Activated CD4-positive, alpha-beta T cell treated with anti-CD3 and anti-CD28 coated beads, Interleukin-2, amount 10 ng/mL, durations not matched to agents 7 days and 5 days (primary cell): ENCODE measurements around the gene DEFB126. TPM values are rescaled to one million over a fixed set of nuclear protein-coding genes. Genes with fewer than 3 reads are reported as not detected.
"Not testable (repeated sequence)": the region's sequence is repeated elsewhere in the genome, so short reads cannot be mapped to it uniquely, and the experiment has no call there.

Experiments used
- CTCF ChIA-PET: fragments of 350-600 bp; sonication (Branson Sonifier 250); formaldehyde crosslinking; loops from one replicate; lab custom pipeline; 2021; ENCODE audit warnings: antibody characterized with exemption; lab: Charles Lee
- POLR2A ChIA-PET: fragments of 350-600 bp; sonication (Branson Sonifier 250); formaldehyde crosslinking; loops from one replicate; lab custom pipeline; 2021; ENCODE audit warnings: antibody characterized with exemption; lab: Charles Lee
- DNase-seq: peaks from one replicate; pipeline ENCODE4 v3.0.0-alpha.2; 2020
- H3K27ac Mint-ChIP-seq: one replicate; pipeline ENCODE4 v1.8.0; 2021; ENCODE audit warnings: mild to moderate bottlenecking, moderate library complexity, mixed read lengths
- H3K27me3 Mint-ChIP-seq: one replicate; pipeline ENCODE4 v1.8.0; 2021; ENCODE audit warnings: mixed read lengths
- H3K36me3 Mint-ChIP-seq: one replicate; pipeline ENCODE4 v1.8.0; 2021; ENCODE audit warnings: low read depth, mixed read lengths
- H3K4me1 Mint-ChIP-seq: one replicate; pipeline ENCODE4 v1.8.0; 2021; ENCODE audit warnings: mixed read lengths
- H3K4me3 Mint-ChIP-seq: one replicate; pipeline ENCODE4 v1.8.0; 2021; ENCODE audit warnings: mild to moderate bottlenecking, moderate library complexity, mixed read lengths
- H3K9me3 Mint-ChIP-seq: one replicate; pipeline ENCODE4 v1.8.0; 2021; ENCODE audit warnings: mixed read lengths
- total RNA-seq, 2 experiments: library from RNA; stranded (reverse); gene quantifications; one replicate each; pipeline ENCODE4 v1.2.3, GENCODE V29; 2021

DEFB126 gene
- not detected for total RNA-seq

- ChIA-PET POLR2A (no interaction called here), CTCF (no interaction called here)
- no peak within 1 kb of the TSS for H3K27ac Mint-ChIP-seq
- DNase-seq = no peak
- no peaks in the 10 kb centered on the region for H3K4me1 Mint-ChIP-seq
- no peak within 1 kb of the TSS for H3K4me3 Mint-ChIP-seq
- peaks cover 50% of the 10 kb centered on the region for H3K27me3 Mint-ChIP-seq
- peaks cover 5% of the 10 kb centered on the region for H3K9me3 Mint-ChIP-seq
- no peaks in the 10 kb centered on the region for H3K36me3 Mint-ChIP-seq
Observed at GRCh38 chr20:142290-142689, at the start of gene DEFB126. TSS of gene DEFB126 (plus strand) at chr20:142590. CDS start at chr20:142629, 39 bp downstream.

- peaks cover 34% of the 10 kb centered on the region for H3K27me3 Mint-ChIP-seq
- DNase-seq = no peak
- CTCF ChIA-PET = no interaction called here
Observed at GRCh38 chr20:93641-94040, 48.7 kb upstream of the DEFB126 start.

GRCh38 chr20:95215-95614 is 47.2 kb upstream of the DEFB126 start:
- ChIA-PET CTCF (no interaction called here), POLR2A (no interaction called here)
- no peak overlapping the region for H3K27ac Mint-ChIP-seq
- H3K4me3 Mint-ChIP-seq = no peak overlapping the region
- no peak for DNase-seq
- peaks cover 21% of the 10 kb centered on the region for H3K9me3 Mint-ChIP-seq
- H3K4me1 Mint-ChIP-seq = no peaks in the 10 kb centered on the region
- H3K27me3 Mint-ChIP-seq = peaks cover 35% of the 10 kb centered on the region
- H3K36me3 Mint-ChIP-seq = no peaks in the 10 kb centered on the region

More at GRCh38 chr20:93641-94040, 48.7 kb upstream of the DEFB126 start:
- POLR2A ChIA-PET = no interaction called here
- H3K36me3 Mint-ChIP-seq = no peaks in the 10 kb centered on the region
- no peaks in the 10 kb centered on the region for H3K4me1 Mint-ChIP-seq
- H3K27ac Mint-ChIP-seq = no peak overlapping the region
- H3K4me3 Mint-ChIP-seq = no peak overlapping the region
- H3K9me3 Mint-ChIP-seq = peaks cover 21% of the 10 kb centered on the region

GRCh38 chr20:97691-98090 is 44.7 kb upstream of the DEFB126 start:
- DNase-seq, H3K4me1 Mint-ChIP-seq, CTCF ChIA-PET, POLR2A ChIA-PET, H3K36me3 Mint-ChIP-seq, H3K27ac Mint-ChIP-seq, H3K4me3 Mint-ChIP-seq: not testable (repeated sequence)
- H3K9me3 Mint-ChIP-seq = peaks cover 21% of the 10 kb centered on the region
- peaks cover 23% of the 10 kb centered on the region for H3K27me3 Mint-ChIP-seq

GRCh38 chr20:101975-102374 is 40.4 kb upstream of the DEFB126 start:
- Mint-ChIP-seq H3K4me1 (no peaks in the 10 kb centered on the region), H3K36me3 (no peaks in the 10 kb centered on the region), H3K9me3 (peaks cover 2% of the 10 kb centered on the region), H3K4me3 (no peak overlapping the region), H3K27me3 (peaks cover 28% of the 10 kb centered on the region), H3K27ac (no peak overlapping the region)
- DNase-seq = no peak
- CTCF ChIA-PET = no interaction called here
- POLR2A ChIA-PET = no interaction called here

- POLR2A ChIA-PET = no interaction called here
- CTCF ChIA-PET = interaction anchor here (0.9 kb wide), 1 partner anchor 33 kb away, joined by 3 read pairs; no protein-coding TSS in a partner anchor
- no peaks in the 10 kb centered on the region for H3K36me3 Mint-ChIP-seq
- H3K27me3 Mint-ChIP-seq = peaks cover 38% of the 10 kb centered on the region
- H3K9me3 Mint-ChIP-seq = no peaks in the 10 kb centered on the region
- DNase-seq = no peak
- no peak overlapping the region for H3K27ac Mint-ChIP-seq
- no peak overlapping the region for H3K4me3 Mint-ChIP-seq
- H3K4me1 Mint-ChIP-seq = no peaks in the 10 kb centered on the region
Observed at GRCh38 chr20:103456-103855, 38.9 kb upstream of the DEFB126 start.

GRCh38 chr20:112396-112795 is 30.0 kb upstream of the DEFB126 start:
- no peak overlapping the region for H3K4me3 Mint-ChIP-seq
- H3K9me3 Mint-ChIP-seq = peaks cover 9% of the 10 kb centered on the region
- DNase-seq = no peak
- ChIA-PET CTCF (no interaction called here), POLR2A (no interaction called here)
- no peak overlapping the region for H3K27ac Mint-ChIP-seq
- no peaks in the 10 kb centered on the region for H3K36me3 Mint-ChIP-seq
- H3K4me1 Mint-ChIP-seq = no peaks in the 10 kb centered on the region
- H3K27me3 Mint-ChIP-seq = peaks cover 44% of the 10 kb centered on the region

GRCh38 chr20:117518-117917 is 24.9 kb upstream of the DEFB126 start:
- H3K9me3 Mint-ChIP-seq = peaks cover 9% of the 10 kb centered on the region
- peaks cover 38% of the 10 kb centered on the region for H3K27me3 Mint-ChIP-seq
- no peaks in the 10 kb centered on the region for H3K36me3 Mint-ChIP-seq
- CTCF ChIA-PET = interaction anchor here (0.5 kb wide), 1 partner anchor 201 kb away, joined by 4 read pairs; no protein-coding TSS in a partner anchor
- no peak overlapping the region for H3K4me3 Mint-ChIP-seq
- no peak for DNase-seq
- H3K27ac Mint-ChIP-seq = no peak overlapping the region
- POLR2A ChIA-PET = no interaction called here
- no peaks in the 10 kb centered on the region for H3K4me1 Mint-ChIP-seq

- H3K4me3 Mint-ChIP-seq, DNase-seq, H3K36me3 Mint-ChIP-seq, H3K9me3 Mint-ChIP-seq, POLR2A ChIA-PET, H3K27ac Mint-ChIP-seq, CTCF ChIA-PET, H3K4me1 Mint-ChIP-seq: not testable (repeated sequence)
- H3K27me3 Mint-ChIP-seq = peaks cover 15% of the 10 kb centered on the region
Observed at GRCh38 chr20:129786-130323, 12.5 kb upstream of the DEFB126 start.

- no peaks in the 10 kb centered on the region for H3K4me1 Mint-ChIP-seq
- CTCF ChIA-PET = no interaction called here
Observed at GRCh38 chr20:137668-138490, 4.5 kb upstream of the DEFB126 start.

GRCh38 chr20:145877-146276 is 3.5 kb downstream of the DEFB126 start:
- Mint-ChIP-seq H3K36me3 (no peaks in the 10 kb centered on the region), H3K4me1 (no peaks in the 10 kb centered on the region), H3K4me3 (no peak overlapping the region), H3K27me3 (peaks cover 47% of the 10 kb centered on the region), H3K27ac (no peak overlapping the region), H3K9me3 (no peaks in the 10 kb centered on the region)
- ChIA-PET POLR2A (interaction anchor here (0.6 kb wide), 1 partner anchor 155 kb away, joined by 3 read pairs; no protein-coding TSS in a partner anchor), CTCF (no interaction called here)
- DNase-seq = no peak

More at GRCh38 chr20:137668-138490, 4.5 kb upstream of the DEFB126 start:
- H3K27ac Mint-ChIP-seq = no peak overlapping the region
- H3K4me3 Mint-ChIP-seq = no peak overlapping the region
- peaks cover 30% of the 10 kb centered on the region for H3K27me3 Mint-ChIP-seq
- no peaks in the 10 kb centered on the region for H3K36me3 Mint-ChIP-seq
- peak; percentile 16 for DNase-seq
- H3K9me3 Mint-ChIP-seq = peaks cover 8% of the 10 kb centered on the region
- POLR2A ChIA-PET = no interaction called here

GRCh38 chr20:152131-152530 is 9.7 kb downstream of the DEFB126 start:
- no peaks in the 10 kb centered on the region for H3K4me1 Mint-ChIP-seq

GRCh38 chr20:157154-157553 is 14.8 kb downstream of the DEFB126 start, which contains the start of gene DEFB127:
TSS of gene DEFB127 (plus strand) at chr20:157454. CDS start at chr20:157545, 91 bp downstream.
- no peaks in the 10 kb centered on the region for H3K36me3 Mint-ChIP-seq
- CTCF ChIA-PET = no interaction called here
- no peaks in the 10 kb centered on the region for H3K9me3 Mint-ChIP-seq
- DNase-seq = no peak
- peaks cover 34% of the 10 kb centered on the region for H3K27me3 Mint-ChIP-seq
- H3K4me1 Mint-ChIP-seq = no peaks in the 10 kb centered on the region
- no peak within 1 kb of the TSS for H3K4me3 Mint-ChIP-seq
- no peak within 1 kb of the TSS for H3K27ac Mint-ChIP-seq
- POLR2A ChIA-PET = no interaction called here

More at GRCh38 chr20:152131-152530, 9.7 kb downstream of the DEFB126 start:
- CTCF ChIA-PET = no interaction called here
- Mint-ChIP-seq H3K36me3 (no peaks in the 10 kb centered on the region), H3K27ac (no peak overlapping the region), H3K27me3 (peaks cover 34% of the 10 kb centered on the region), H3K9me3 (no peaks in the 10 kb centered on the region), H3K4me3 (no peak overlapping the region)
- POLR2A ChIA-PET = no interaction called here
- no peak for DNase-seq
